ENCODE measurements around the gene RGS17. TPM values are rescaled to one million over a fixed set of nuclear protein-coding genes. Genes with fewer than 3 reads are reported as not detected.

RGS17 gene
- total RNA-seq, 4 donors from 2014 or later, result 0.88 to 4.8 (median 0.91) TPM; not detected in 1

- DNase-seq, result no peak
- no peaks in the 10 kb centered on the region for H3K4me1 ChIP-seq
- no peak overlapping the region for H3K4me3 ChIP-seq
- intact Hi-C loops (cut with DNase I; ENCODE audit: low total_unique reads), result no loop called here
- no peak overlapping the region for H3K27ac ChIP-seq
- TF ChIP-seq POLR2A (IDR thresholded peaks at IDR 0.05) (no peak), CTCF (IDR thresholded peaks at IDR 0.05) (no peak)
- no peaks in the 10 kb centered on the region for H3K9me3 ChIP-seq
- no peaks in the 10 kb centered on the region for H3K27me3 ChIP-seq
- no peaks in the 10 kb centered on the region for H3K36me3 ChIP-seq
Observed at GRCh38 chr6:153086225-153086990, 44.7 kb downstream of the RGS17 start.

- Histone ChIP-seq H3K27me3 (no peaks in the 10 kb centered on the region), H3K9me3 (no peaks in the 10 kb centered on the region), H3K36me3 (peaks cover 0 to 4% of the 10 kb centered on the region in 2 donors), H3K4me1 (no peaks in the 10 kb centered on the region), H3K4me3 (no peak overlapping the region), H3K27ac (no peak overlapping the region)
- no peak for DNase-seq
- intact Hi-C loops (cut with DNase I; ENCODE audit: low total_unique reads), result no loop called here
- no peak for TF ChIP-seq POLR2A (IDR thresholded peaks at IDR 0.05)
Observed at GRCh38 chr6:153085239-153085638, 45.8 kb downstream of the RGS17 start.

- Histone ChIP-seq H3K27ac (no peak overlapping the region), H3K4me3 (no peak overlapping the region), H3K9me3 (no peaks in the 10 kb centered on the region), H3K36me3 (peaks cover 0 to 4% of the 10 kb centered on the region in 2 donors), H3K4me1 (no peaks in the 10 kb centered on the region), H3K27me3 (no peaks in the 10 kb centered on the region)
- intact Hi-C loops (cut with DNase I; ENCODE audit: low total_unique reads), result no loop called here
- DNase-seq, result no peak
- no peak for TF ChIP-seq CTCF (IDR thresholded peaks at IDR 0.05)
- TF ChIP-seq POLR2A (IDR thresholded peaks at IDR 0.05), result no peak
Observed at GRCh38 chr6:153084393-153084792, 46.7 kb downstream of the RGS17 start.

- Histone ChIP-seq H3K9me3 (no peaks in the 10 kb centered on the region), H3K27ac (no peak overlapping the region), H3K36me3 (peaks cover 0 to 4% of the 10 kb centered on the region in 2 donors), H3K4me3 (no peak overlapping the region), H3K4me1 (no peaks in the 10 kb centered on the region), H3K27me3 (no peaks in the 10 kb centered on the region)
- TF ChIP-seq CTCF (IDR thresholded peaks at IDR 0.05) (no peak), POLR2A (IDR thresholded peaks at IDR 0.05) (no peak)
- DNase-seq, result no peak
- intact Hi-C loops (cut with DNase I; ENCODE audit: low total_unique reads), result no loop called here
Observed at GRCh38 chr6:153083869-153084268, 47.2 kb downstream of the RGS17 start.

- intact Hi-C loops (cut with DNase I; ENCODE audit: low total_unique reads), result no loop called here
- H3K27me3 ChIP-seq, result no peaks in the 10 kb centered on the region
- no peak overlapping the region for H3K4me3 ChIP-seq
- TF ChIP-seq POLR2A (IDR thresholded peaks at IDR 0.05) (no peak), CTCF (IDR thresholded peaks at IDR 0.05) (no peak)
- no peaks in the 10 kb centered on the region for H3K9me3 ChIP-seq
- DNase-seq, result no peak
- no peak overlapping the region for H3K27ac ChIP-seq
- H3K4me1 ChIP-seq, result no peaks in the 10 kb centered on the region
- H3K36me3 ChIP-seq, result peaks cover 0 to 4% of the 10 kb centered on the region in 2 donors
Observed at GRCh38 chr6:153081914-153082313, 49.2 kb downstream of the RGS17 start.

Data from uterus (tissue), 4 donors.